Keratinocyte (primary cell): Measurements from ENCODE around the gene SOX10. TPM values are rescaled to one million over a fixed set of nuclear protein-coding genes. Genes with fewer than 3 reads are reported as not detected.

Experiments used
- DNase-seq: peaks from one replicate; pipeline ENCODE4 v3.0.0-alpha.2; 2011; ENCODE audit warnings: low read depth, missing footprints, low spot score
- FAIRE-seq: peaks from 2 replicates; lab custom pipeline; 2011; peaks lifted over from hg19 to GRCh38; lab: Jason Lieb, UNC
- H2AFZ ChIP-seq: 2 replicates; pipeline ENCODE4 v1.6.0; 2012; ENCODE audit warnings: low read length, control low read depth, inconsistent platforms; ENCODE audit not compliant: control insufficient read depth
- H3K27ac ChIP-seq: 2 replicates; pipeline ENCODE4 v1.5.1; 2011; ENCODE audit warnings: low read length; ENCODE audit not compliant: control insufficient read depth, insufficient read depth
- H3K27me3 ChIP-seq: 3 replicates; pipeline ENCODE4 v1.6.0; 2011; ENCODE audit warnings: low read length; ENCODE audit not compliant: control insufficient read depth, insufficient read depth; ENCODE audit errors: extremely low read depth
- H3K36me3 ChIP-seq, 2 experiments: 2 replicates in 1 of 2; 3 replicates in 1 of 2; pipeline ENCODE4 v1.5.1; 2011; ENCODE audit warnings: low read length in 2 of 2, mild to moderate bottlenecking in 1 of 2; ENCODE audit not compliant: control insufficient read depth in 2 of 2, insufficient read depth in 2 of 2; ENCODE audit errors: extremely low read depth in 1 of 2
- H3K4me1 ChIP-seq: 3 replicates; pipeline ENCODE4 v1.5.1; 2011; ENCODE audit warnings: low read length; ENCODE audit not compliant: control insufficient read depth, insufficient read depth; ENCODE audit errors: extremely low read depth
- H3K4me2 ChIP-seq: 3 replicates; pipeline ENCODE4 v1.6.0; 2011; ENCODE audit warnings: low read depth, low read length; ENCODE audit not compliant: control insufficient read depth, insufficient read depth; ENCODE audit errors: extremely low read depth
- H3K4me3 ChIP-seq, 3 experiments: fragments of 200-600 bp in 1 of 3; sonication (generic) in 1 of 3; 2 replicates in 2 of 3; 3 replicates in 1 of 3; pipeline ENCODE4 v1.5.1; 2011 to 2016; ENCODE audit warnings: low read length in 3 of 3, mild to moderate bottlenecking in 3 of 3, control low read depth in 2 of 3, inconsistent platforms in 1 of 3, low read depth in 1 of 3, mixed read lengths in 1 of 3, mixed run types in 1 of 3, moderate library complexity in 1 of 3; ENCODE audit not compliant: control insufficient read depth in 2 of 3, insufficient read depth in 2 of 3; ENCODE audit errors: extremely low read depth in 1 of 3
- H3K79me2 ChIP-seq: 2 replicates; pipeline ENCODE4 v1.6.0; 2012; ENCODE audit warnings: low read length; ENCODE audit not compliant: control insufficient read depth, insufficient read depth
- H3K9ac ChIP-seq: 3 replicates; pipeline ENCODE4 v1.6.0; 2011; ENCODE audit warnings: low read length; ENCODE audit not compliant: control insufficient read depth, insufficient read depth; ENCODE audit errors: extremely low read depth
- H3K9me1 ChIP-seq: 3 replicates; pipeline ENCODE4 v1.6.0; 2011; ENCODE audit warnings: low read length; ENCODE audit not compliant: control insufficient read depth, insufficient read depth; ENCODE audit errors: extremely low read depth
- H3K9me3 ChIP-seq: 2 replicates; pipeline ENCODE4 v1.5.1; 2012; ENCODE audit warnings: low read depth, low read length; ENCODE audit not compliant: control insufficient read depth
- H4K20me1 ChIP-seq: 3 replicates; pipeline ENCODE4 v1.6.0; 2011; ENCODE audit warnings: low read length; ENCODE audit not compliant: control insufficient read depth, insufficient read depth; ENCODE audit errors: extremely low read depth
- EZH2 ChIP-seq: IDR thresholded peaks from one replicate; pipeline ENCODE4 v1.6.1; 2012; ENCODE audit warnings: inconsistent platforms, mild to moderate bottlenecking, low read length, moderate library complexity
- dilution Hi-C: fragments of 300-500 bp; cut with MboI; formaldehyde crosslinking; loops from one replicate; pipeline ENCODE4 v1.7.0; 2020; ENCODE audit warnings: low sequenced_read_pairs; ENCODE audit not compliant: extremely low pct_ligation_motif_present
- polyA plus RNA-seq, 5 experiments: library from polyadenylated mRNA; depleted of rRNA in 3 of 5; stranded (reverse) in 3 of 5; stranded (forward) in 1 of 5; unstranded in 1 of 5; fragments of >200 nt; gene quantifications; 1 replicate in 1 of 5; 2 replicates in 3 of 5; 3 replicates in 1 of 5; pipeline versions ENCODE4 v1.2.1 to v1.2.3, GENCODE V29; 2011 to 2012; ENCODE audit warnings: missing spikeins in 2 of 5, low read depth in 1 of 5, low replicate concordance in 1 of 5
- TF ChIP-seq, protein P1 (sequence below), 3 experiments: IDR thresholded peaks in 1 of 3; conservative IDR thresholded peaks in 1 of 3; optimal IDR thresholded peaks in 1 of 3; 2 replicates in 2 of 3; 3 replicates in 1 of 3; pipeline versions ENCODE3 to v1.5.1; 2011; ENCODE audit warnings: low read length in 3 of 3, mild to moderate bottlenecking in 3 of 3, moderate library complexity in 2 of 3, control low read depth in 1 of 3, inconsistent platforms in 1 of 3; ENCODE audit not compliant: insufficient read depth in 2 of 3; ENCODE audit errors: extremely low read depth in 1 of 3

SOX10 gene
- polyA plus RNA-seq, 1 donor (not counting 4 experiments of a cell fraction or from before 2014, with no cell fraction given) = not detected

DNA sequence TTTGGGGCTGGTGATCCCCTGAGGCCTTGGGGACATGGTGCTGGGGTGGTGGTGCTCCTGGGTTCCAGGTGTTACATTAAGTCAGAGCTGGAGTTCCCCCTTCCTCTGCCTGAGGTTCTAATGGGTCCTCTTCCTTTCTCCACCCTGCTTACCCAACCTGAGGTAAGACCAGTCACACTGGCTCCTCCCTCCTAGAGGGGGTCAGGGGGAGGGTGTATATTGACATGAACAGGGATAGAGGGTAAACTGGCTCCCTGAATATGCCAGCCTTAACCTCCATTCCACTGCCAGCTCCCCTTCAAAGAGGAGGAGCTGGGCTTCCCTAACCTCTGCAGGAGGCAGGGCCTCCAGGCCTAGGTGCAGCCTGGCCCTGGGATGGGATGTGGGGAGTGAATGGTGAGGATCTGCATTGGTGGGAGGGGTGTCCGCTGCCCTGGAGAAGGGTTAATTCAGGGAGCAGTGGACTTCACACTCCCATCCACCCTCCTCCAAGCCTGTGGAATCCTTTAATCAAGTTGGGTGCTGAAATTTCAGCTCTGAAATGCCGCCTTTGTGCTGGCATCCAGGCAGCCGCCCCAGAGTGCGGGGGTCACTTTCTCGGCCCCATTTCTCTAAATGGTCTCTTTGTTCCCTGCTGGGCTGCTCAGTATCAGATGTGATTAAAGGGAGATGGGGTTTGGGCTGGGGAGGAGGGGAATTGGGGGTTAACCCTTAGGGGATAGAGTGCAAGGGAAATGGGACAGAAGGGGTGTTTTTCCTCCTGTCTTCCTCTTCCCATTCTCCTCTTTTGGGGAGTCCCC is 15.7 kb downstream of the SOX10 start:
- Histone ChIP-seq H3K9me1 (no peaks in the 10 kb centered on the region), H3K4me2 (no peak overlapping the region), H3K4me1 (no peaks in the 10 kb centered on the region), H3K4me3 (no peak overlapping the region), H3K79me2 (no peaks in the 10 kb centered on the region), H3K27ac (no peak overlapping the region), H3K9me3 (no peaks in the 10 kb centered on the region), H3K9ac (no peak overlapping the region), H4K20me1 (no peaks in the 10 kb centered on the region), H3K27me3 (no peaks in the 10 kb centered on the region), H2AFZ (no peak overlapping the region), H3K36me3 (peaks cover 28 to 29% of the 10 kb centered on the region in 2 experiments)
- FAIRE-seq (no peak), DNase-seq (no peak)
- TF ChIP-seq, protein P1, sequence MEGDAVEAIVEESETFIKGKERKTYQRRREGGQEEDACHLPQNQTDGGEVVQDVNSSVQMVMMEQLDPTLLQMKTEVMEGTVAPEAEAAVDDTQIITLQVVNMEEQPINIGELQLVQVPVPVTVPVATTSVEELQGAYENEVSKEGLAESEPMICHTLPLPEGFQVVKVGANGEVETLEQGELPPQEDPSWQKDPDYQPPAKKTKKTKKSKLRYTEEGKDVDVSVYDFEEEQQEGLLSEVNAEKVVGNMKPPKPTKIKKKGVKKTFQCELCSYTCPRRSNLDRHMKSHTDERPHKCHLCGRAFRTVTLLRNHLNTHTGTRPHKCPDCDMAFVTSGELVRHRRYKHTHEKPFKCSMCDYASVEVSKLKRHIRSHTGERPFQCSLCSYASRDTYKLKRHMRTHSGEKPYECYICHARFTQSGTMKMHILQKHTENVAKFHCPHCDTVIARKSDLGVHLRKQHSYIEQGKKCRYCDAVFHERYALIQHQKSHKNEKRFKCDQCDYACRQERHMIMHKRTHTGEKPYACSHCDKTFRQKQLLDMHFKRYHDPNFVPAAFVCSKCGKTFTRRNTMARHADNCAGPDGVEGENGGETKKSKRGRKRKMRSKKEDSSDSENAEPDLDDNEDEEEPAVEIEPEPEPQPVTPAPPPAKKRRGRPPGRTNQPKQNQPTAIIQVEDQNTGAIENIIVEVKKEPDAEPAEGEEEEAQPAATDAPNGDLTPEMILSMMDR (optimal IDR thresholded peaks at IDR 0.05 in 1 of 3, IDR thresholded peaks at IDR 0.05 in 1 of 3, conservative IDR thresholded peaks at IDR 0.05 in 1 of 3; ENCODE audit: extremely low read depth in 1 of 3, insufficient read depth in 2 of 3, low read length in 3 of 3) = no peak
- no peak for TF ChIP-seq EZH2
- dilution Hi-C loops = no loop called here

DNA sequence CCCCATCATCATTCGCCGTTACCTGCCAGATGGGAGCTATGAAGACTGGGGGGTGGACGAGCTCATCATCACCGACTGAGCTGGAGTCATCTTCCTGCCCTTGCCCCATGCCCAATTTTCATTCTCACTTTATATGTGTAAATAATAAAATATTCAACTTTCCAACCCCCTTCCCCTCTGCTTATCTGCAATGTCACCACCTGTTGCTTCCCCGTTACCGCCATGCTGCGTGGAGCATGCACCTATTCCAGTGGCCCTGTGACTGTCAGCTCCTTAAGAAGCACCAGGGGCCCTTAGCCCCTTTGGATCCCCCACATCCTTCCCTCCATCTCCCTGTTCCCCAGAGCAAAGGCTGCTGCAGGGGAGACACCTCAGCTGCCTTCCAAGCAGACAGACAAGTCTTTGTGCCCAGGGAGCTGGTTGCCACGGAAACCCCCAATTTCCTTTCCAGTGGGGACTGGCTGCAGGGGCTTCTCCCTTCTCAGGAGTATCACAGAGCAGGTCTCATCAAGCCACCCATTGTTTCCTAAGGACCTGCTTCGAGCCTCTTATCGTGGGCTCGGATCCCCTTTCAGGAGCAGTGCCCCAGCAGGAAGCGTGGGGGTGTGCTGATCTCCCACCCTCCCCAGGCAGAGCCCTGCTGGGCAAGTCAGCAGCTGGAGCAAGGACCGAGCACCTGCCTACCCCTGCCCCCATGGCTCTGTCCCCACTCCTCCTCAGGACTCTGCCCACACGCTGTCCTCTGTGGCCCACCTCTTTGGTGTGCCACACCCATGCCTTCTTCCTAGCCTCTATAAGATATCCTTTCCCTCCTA is 16.5 kb downstream of the SOX10 start:
- H3K9ac ChIP-seq = no peak overlapping the region
- FAIRE-seq = no peak

More for the DNA sequence above, 16.5 kb downstream of the SOX10 start:
- Histone ChIP-seq H3K36me3 (peaks cover 29% of the 10 kb centered on the region in 2 experiments), H2AFZ (no peak overlapping the region), H3K9me1 (no peaks in the 10 kb centered on the region), H3K27me3 (no peaks in the 10 kb centered on the region), H3K4me3 (no peak overlapping the region), H3K79me2 (no peaks in the 10 kb centered on the region), H3K9me3 (no peaks in the 10 kb centered on the region), H3K4me1 (no peaks in the 10 kb centered on the region), H3K27ac (no peak overlapping the region), H4K20me1 (no peaks in the 10 kb centered on the region), H3K4me2 (no peak overlapping the region)
- TF ChIP-seq EZH2 = no peak
- TF ChIP-seq, protein P1 (optimal IDR thresholded peaks at IDR 0.05 in 1 of 3, IDR thresholded peaks at IDR 0.05 in 1 of 3, conservative IDR thresholded peaks at IDR 0.05 in 1 of 3; ENCODE audit: extremely low read depth in 1 of 3, insufficient read depth in 2 of 3, low read length in 3 of 3) = no peak
- dilution Hi-C loops = no loop called here
- no peak for DNase-seq
